Bronchial smooth muscle cell (primary cell): Measurements from ENCODE around the gene CDH18. TPM values are rescaled to one million over a fixed set of nuclear protein-coding genes. Genes with fewer than 3 reads are reported as not detected.

ENCODE experiments used
- total RNA-seq: library from RNA; depleted of rRNA; stranded (reverse); fragments of >200 nt; gene quantifications from 2 replicates; pipeline ENCODE4 v1.2.1, GENCODE V29; 2014

CDH18 gene
- 0.43 and 4.4 TPM in 2 replicates for total RNA-seq

GRCh38 chr5:19987612-19988361, at the start of gene CDH18:
TSS of gene CDH18 (minus strand) at chr5:19988200. CDS start at chr5:19838986, 149,214 bp downstream.

